ENCODE results near the gene USB1. TPM values are rescaled to one million over a fixed set of nuclear protein-coding genes. Genes with fewer than 3 reads are reported as not detected.
"Not testable (repeated sequence)": the region's sequence is repeated elsewhere in the genome, so short reads cannot be mapped to it uniquely, and the experiment has no call there.

USB1 gene
- total RNA-seq, 1 donor from 2014 or later = 39.9 TPM

- H3K4me1 ChIP-seq = peaks cover 27% of the 10 kb centered on the region
- H3K4me3 ChIP-seq = no peak overlapping the region
- H3K27me3 ChIP-seq (ENCODE audit: low read depth) = no peaks in the 10 kb centered on the region
- intact Hi-C loops (cut with DNase I) = no loop called here
- ATAC-seq (no peak), DNase-seq (peak; percentile 21)
- peaks cover 30% of the 10 kb centered on the region for H3K36me3 ChIP-seq
- H3K9me3 ChIP-seq = no peaks in the 10 kb centered on the region
- TF ChIP-seq, protein P1, sequence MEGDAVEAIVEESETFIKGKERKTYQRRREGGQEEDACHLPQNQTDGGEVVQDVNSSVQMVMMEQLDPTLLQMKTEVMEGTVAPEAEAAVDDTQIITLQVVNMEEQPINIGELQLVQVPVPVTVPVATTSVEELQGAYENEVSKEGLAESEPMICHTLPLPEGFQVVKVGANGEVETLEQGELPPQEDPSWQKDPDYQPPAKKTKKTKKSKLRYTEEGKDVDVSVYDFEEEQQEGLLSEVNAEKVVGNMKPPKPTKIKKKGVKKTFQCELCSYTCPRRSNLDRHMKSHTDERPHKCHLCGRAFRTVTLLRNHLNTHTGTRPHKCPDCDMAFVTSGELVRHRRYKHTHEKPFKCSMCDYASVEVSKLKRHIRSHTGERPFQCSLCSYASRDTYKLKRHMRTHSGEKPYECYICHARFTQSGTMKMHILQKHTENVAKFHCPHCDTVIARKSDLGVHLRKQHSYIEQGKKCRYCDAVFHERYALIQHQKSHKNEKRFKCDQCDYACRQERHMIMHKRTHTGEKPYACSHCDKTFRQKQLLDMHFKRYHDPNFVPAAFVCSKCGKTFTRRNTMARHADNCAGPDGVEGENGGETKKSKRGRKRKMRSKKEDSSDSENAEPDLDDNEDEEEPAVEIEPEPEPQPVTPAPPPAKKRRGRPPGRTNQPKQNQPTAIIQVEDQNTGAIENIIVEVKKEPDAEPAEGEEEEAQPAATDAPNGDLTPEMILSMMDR (IDR thresholded peaks at IDR 0.05) = no peak
- no peak overlapping the region for H3K27ac ChIP-seq
Observed at GRCh38 chr16:58002936-58003335, 1.7 kb downstream of the USB1 start.

DNA sequence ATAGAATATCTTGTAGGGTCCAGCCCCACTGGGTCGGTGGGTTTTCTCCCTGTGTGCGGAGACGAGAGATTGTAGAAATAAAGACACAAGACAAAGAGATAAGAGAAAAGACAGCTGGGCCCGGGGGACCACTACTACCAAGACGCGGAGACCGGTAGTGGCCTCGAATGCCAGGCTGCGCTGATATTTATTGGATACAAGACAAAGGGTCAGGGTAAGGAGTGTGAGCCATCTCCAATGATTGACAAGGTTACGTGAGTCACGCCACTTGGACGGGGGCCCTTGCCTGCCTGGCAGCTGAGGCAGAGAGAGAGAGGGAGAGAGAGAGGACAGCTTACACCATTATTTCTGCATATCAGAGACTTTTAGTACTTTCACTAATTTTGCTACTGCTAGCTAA lies 3.5 kb downstream of the USB1 start:
- not testable (repeated sequence) for H3K27ac ChIP-seq, H3K9me3 ChIP-seq
- peak; percentile 37 for DNase-seq

DNA sequence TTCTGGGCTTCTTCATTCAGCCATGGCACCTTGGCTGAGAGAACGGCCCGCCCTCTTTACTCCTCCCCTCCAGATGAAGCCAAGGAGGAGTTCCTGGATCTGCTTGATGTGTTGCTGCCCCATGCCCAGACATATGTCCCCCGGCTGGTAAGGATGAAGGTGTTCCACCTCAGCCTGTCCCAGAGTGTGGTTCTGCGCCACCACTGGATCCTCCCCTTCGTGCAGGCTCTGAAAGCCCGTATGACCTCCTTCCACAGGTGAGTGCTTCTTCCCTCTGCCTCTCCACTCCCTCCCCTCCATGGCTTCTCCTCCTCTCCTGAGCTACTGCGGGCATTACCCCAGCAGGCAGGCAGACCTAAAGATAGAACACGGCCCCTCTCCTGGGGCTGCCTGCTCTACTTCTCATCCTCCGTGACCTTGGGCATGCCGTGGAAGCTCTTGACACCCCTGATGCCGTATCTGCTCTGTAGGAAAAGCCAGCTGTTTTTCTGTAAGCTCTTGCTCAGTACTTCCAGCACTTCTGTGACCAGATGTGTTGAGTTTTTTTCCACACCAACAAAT lies 8.7 kb downstream of the USB1 start:
- TF ChIP-seq, protein P1 (IDR thresholded peaks at IDR 0.05) = no peak
- Histone ChIP-seq H3K27ac (no peak overlapping the region), H3K9me3 (no peaks in the 10 kb centered on the region), H3K27me3 (ENCODE audit: low read depth) (no peaks in the 10 kb centered on the region), H3K4me3 (no peak overlapping the region), H3K36me3 (peaks cover 37% of the 10 kb centered on the region), H3K4me1 (no peaks in the 10 kb centered on the region)
- ATAC-seq (no peak), DNase-seq (peak; percentile 18)
- intact Hi-C loops (cut with DNase I) = loop anchor here (5.0 kb wide), 1 partner anchor 108 kb away; no protein-coding TSS in a partner anchor

More for the DNA sequence above, 3.5 kb downstream of the USB1 start:
- peaks cover 31% of the 10 kb centered on the region for H3K36me3 ChIP-seq
- not testable (repeated sequence) for H3K4me1 ChIP-seq; H3K4me3 ChIP-seq; H3K27me3 ChIP-seq (ENCODE audit: low read depth); ATAC-seq
- intact Hi-C loops (cut with DNase I) = loop anchor here (5.0 kb wide), 1 partner anchor 102 kb away; no protein-coding TSS in a partner anchor

DNA sequence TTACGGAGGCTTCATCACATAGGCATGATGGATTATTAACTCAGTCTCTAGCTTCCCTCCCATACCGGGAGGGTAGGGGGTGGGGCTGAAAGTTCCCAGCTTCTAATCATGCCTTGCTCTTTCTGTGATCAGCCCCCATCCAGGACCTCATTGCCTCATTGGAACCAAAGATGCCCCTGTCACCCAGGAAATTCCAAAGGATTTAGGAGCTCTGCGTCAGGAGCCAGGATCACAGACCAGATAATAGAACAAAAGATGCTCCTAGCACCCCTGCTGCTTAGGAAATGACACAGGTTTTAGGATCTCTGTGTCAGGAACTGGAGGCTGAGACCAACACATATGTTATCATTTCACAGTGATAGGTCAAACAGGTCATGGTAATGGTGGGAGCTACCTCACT lies 9.7 kb downstream of the USB1 start:
- TF ChIP-seq, protein P1 (IDR thresholded peaks at IDR 0.05) = no peak
- no peak overlapping the region for H3K27ac ChIP-seq
- H3K27me3 ChIP-seq (ENCODE audit: low read depth) = no peaks in the 10 kb centered on the region
- peaks cover 43% of the 10 kb centered on the region for H3K36me3 ChIP-seq
- no peaks in the 10 kb centered on the region for H3K4me1 ChIP-seq
- intact Hi-C loops (cut with DNase I) = no loop called here
- H3K4me3 ChIP-seq = no peak overlapping the region
- no peak for ATAC-seq
- H3K9me3 ChIP-seq = no peaks in the 10 kb centered on the region
- DNase-seq = no peak

GRCh38 chr16:58011652-58012051 lies 10.4 kb downstream of the USB1 start:
- Histone ChIP-seq H3K4me3 (no peak overlapping the region), H3K9me3 (no peaks in the 10 kb centered on the region), H3K27me3 (ENCODE audit: low read depth) (no peaks in the 10 kb centered on the region), H3K36me3 (peaks cover 47% of the 10 kb centered on the region), H3K27ac (no peak overlapping the region), H3K4me1 (no peaks in the 10 kb centered on the region)
- DNase-seq = no peak
- no peak for ATAC-seq
- intact Hi-C loops (cut with DNase I) = no loop called here
- TF ChIP-seq, protein P1 (IDR thresholded peaks at IDR 0.05) = no peak

DNA sequence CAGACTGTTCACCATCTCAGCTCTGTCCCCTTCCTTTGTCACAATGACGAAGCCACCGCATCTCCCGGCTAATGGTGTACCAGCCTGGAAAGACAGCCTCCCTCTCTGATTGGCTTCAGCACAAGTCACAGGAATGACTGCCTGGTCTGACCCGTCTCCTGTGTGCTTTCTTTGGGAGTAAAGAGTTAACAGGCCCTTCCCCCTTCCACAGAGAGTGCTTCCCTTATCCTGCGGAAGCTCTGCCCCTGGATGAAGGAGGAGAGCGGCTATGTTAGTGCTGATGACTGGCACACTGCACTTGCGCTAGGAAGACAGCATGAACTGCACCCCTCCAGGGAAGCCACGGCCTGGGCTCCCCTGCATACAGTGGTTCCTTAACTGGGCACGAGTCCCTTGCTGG lies 11.3 kb downstream of the USB1 start:
- no peaks in the 10 kb centered on the region for H3K9me3 ChIP-seq
- no peaks in the 10 kb centered on the region for H3K27me3 ChIP-seq (ENCODE audit: low read depth)
- intact Hi-C loops (cut with DNase I) = no loop called here
- H3K36me3 ChIP-seq = peaks cover 53% of the 10 kb centered on the region
- no peak overlapping the region for H3K27ac ChIP-seq
- H3K4me1 ChIP-seq = no peaks in the 10 kb centered on the region
- no peak overlapping the region for H3K4me3 ChIP-seq
- TF ChIP-seq, protein P1 (IDR thresholded peaks at IDR 0.05) = no peak
- DNase-seq = peak; percentile 18
- no peak for ATAC-seq

Measured in lower lobe of right lung (tissue), 2 donors.